HepG2 (cell line): Measurements from ENCODE around the gene GPR179. TPM values are rescaled to one million over a fixed set of nuclear protein-coding genes. Genes with fewer than 3 reads are reported as not detected.
A peak's percentile ranks its signal among the peaks of the same experiment; 100 is the strongest.

Experiments
- NFAT5 ChIP-seq: sonication (generic); formaldehyde crosslinking; IDR thresholded peaks from 2 replicates; pipeline ENCODE4 v1.4.0; 2020; ENCODE audit warnings: missing genetic modification reagents
- polyA plus RNA-seq, 8 experiments: library from polyadenylated mRNA; depleted of rRNA in 3 of 8; stranded (reverse) in 7 of 8; unstranded in 1 of 8; fragments of >200 nt; fragmentation: Illumina TruSeq in 4 of 8; extraction: Trizol in 4 of 8; gene quantifications; 2 replicates each; pipeline versions ENCODE4 v1.2.1 to v1.2.3, GENCODE V29; 2011 to 2016; ENCODE audit warnings: low read depth in 4 of 8, missing spikeins in 1 of 8, mixed read lengths in 1 of 8; ENCODE audit not compliant: insufficient read depth in 1 of 8
- total RNA-seq, 5 experiments: library from RNA; depleted of rRNA; stranded (reverse); fragments of >200 nt; fragmentation: Illumina TruSeq; extraction: Trizol; gene quantifications; 2 replicates each; pipeline ENCODE4 v1.2.3, GENCODE V29; 2016; ENCODE audit warnings: low read depth in 1 of 5
- TF ChIP-seq, protein P1 (sequence below): sonication (generic); formaldehyde crosslinking; IDR thresholded peaks from 2 replicates; pipeline ENCODE4 v1.4.0; 2020; ENCODE audit warnings: mild to moderate bottlenecking, low read depth, missing genetic modification reagents
- TF ChIP-seq, protein P2 (sequence below): sonication (generic); formaldehyde crosslinking; IDR thresholded peaks from one replicate; pipeline ENCODE4 v1.5.1; 2020; ENCODE audit warnings: mild to moderate bottlenecking, missing genetic modification reagents; ENCODE audit errors: not compliant biosample characterization

GPR179 gene
- total and polyA plus RNA-seq, 2 of the 13 experiments (the other 11 are each of a cell fraction or from before 2014, with no cell fraction given), result 0.03 TPM; not detected in 1

DNA sequence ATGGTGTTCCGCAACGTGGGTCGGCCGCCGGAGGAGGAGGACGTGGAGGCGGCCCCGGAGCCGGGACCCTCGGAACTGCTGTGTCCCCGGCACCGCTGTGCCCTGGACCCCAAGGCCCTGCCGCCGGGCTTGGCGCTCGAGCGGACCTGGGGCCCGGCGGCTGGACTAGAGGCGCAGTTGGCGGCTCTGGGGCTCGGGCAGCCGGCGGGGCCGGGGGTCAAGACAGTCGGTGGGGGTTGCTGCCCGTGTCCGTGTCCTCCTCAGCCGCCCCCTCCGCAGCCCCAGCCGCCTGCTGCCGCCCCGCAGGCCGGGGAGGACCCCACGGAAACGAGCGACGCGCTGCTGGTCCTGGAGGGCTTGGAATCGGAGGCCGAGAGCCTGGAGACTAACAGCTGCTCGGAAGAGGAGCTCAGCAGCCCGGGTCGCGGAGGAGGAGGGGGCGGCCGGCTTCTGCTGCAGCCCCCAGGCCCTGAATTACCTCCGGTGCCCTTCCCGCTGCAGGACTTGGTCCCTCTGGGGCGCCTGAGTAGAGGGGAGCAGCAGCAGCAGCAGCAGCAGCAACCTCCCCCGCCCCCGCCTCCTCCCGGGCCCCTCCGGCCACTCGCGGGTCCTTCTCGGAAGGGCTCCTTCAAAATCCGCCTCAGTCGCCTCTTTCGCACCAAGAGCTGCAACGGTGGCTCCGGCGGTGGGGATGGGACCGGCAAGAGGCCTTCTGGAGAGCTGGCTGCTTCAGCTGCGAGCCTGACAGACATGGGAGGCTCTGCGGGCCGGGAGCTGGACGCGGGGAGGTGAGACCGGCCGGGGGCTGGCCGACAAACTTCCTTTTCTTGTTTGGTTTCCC, 8.7 kb upstream of the GPR179 start (continued):
- TF ChIP-seq NFAT5 (CRISPR knock-in tag), result 0 out of 2 replicates have a peak, but pooled peaks have one; percentile 1
- TF ChIP-seq, protein P1, sequence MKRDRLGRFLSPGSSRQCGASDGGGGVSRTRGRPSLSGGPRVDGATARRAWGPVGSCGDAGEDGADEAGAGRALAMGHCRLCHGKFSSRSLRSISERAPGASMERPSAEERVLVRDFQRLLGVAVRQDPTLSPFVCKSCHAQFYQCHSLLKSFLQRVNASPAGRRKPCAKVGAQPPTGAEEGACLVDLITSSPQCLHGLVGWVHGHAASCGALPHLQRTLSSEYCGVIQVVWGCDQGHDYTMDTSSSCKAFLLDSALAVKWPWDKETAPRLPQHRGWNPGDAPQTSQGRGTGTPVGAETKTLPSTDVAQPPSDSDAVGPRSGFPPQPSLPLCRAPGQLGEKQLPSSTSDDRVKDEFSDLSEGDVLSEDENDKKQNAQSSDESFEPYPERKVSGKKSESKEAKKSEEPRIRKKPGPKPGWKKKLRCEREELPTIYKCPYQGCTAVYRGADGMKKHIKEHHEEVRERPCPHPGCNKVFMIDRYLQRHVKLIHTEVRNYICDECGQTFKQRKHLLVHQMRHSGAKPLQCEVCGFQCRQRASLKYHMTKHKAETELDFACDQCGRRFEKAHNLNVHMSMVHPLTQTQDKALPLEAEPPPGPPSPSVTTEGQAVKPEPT (CRISPR knock-in tag), result no peak
- TF ChIP-seq, protein P2, sequence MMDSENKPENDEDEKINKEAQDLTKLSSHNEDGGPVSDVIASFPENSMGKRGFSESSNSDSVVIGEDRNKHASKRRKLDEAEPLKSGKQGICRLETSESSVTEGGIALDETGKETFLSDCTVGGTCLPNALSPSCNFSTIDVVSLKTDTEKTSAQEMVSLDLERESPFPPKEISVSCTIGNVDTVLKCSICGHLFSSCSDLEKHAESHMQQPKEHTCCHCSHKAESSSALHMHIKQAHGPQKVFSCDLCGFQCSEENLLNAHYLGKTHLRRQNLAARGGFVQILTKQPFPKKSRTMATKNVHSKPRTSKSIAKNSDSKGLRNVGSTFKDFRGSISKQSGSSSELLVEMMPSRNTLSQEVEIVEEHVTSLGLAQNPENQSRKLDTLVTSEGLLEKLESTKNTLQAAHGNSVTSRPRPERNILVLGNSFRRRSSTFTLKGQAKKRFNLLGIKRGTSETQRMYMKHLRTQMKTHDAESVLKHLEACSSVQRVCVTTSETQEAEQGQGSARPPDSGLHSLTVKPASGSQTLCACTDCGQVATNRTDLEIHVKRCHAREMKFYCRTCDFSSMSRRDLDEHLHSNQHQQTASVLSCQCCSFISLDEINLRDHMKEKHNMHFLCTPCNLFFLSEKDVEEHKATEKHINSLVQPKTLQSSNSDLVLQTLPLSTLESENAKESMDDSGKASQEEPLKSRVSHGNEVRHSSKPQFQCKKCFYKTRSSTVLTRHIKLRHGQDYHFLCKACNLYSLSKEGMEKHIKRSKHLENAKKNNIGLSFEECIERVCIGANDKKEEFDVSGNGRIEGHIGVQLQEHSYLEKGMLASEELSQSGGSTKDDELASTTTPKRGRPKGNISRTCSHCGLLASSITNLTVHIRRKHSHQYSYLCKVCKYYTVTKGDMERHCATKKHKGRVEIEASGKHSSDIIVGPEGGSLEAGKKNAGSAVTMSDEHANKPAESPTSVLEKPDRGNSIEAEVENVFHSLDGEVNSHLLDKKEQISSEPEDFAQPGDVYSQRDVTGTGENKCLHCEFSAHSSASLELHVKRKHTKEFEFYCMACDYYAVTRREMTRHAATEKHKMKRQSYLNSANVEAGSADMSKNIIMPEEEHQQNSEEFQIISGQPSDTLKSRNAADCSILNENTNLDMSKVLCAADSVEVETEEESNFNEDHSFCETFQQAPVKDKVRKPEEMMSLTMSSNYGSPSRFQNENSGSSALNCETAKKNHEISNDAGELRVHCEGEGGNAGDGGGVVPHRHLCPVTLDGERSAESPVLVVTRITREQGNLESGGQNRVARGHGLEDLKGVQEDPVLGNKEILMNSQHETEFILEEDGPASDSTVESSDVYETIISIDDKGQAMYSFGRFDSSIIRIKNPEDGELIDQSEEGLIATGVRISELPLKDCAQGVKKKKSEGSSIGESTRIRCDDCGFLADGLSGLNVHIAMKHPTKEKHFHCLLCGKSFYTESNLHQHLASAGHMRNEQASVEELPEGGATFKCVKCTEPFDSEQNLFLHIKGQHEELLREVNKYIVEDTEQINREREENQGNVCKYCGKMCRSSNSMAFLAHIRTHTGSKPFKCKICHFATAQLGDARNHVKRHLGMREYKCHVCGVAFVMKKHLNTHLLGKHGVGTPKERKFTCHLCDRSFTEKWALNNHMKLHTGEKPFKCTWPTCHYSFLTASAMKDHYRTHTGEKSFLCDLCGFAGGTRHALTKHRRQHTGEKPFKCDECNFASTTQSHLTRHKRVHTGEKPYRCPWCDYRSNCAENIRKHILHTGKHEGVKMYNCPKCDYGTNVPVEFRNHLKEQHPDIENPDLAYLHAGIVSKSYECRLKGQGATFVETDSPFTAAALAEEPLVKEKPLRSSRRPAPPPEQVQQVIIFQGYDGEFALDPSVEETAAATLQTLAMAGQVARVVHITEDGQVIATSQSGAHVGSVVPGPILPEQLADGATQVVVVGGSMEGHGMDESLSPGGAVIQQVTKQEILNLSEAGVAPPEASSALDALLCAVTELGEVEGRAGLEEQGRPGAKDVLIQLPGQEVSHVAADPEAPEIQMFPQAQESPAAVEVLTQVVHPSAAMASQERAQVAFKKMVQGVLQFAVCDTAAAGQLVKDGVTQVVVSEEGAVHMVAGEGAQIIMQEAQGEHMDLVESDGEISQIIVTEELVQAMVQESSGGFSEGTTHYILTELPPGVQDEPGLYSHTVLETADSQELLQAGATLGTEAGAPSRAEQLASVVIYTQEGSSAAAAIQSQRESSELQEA, result no peak
